HuH-7.5 (cell line): ENCODE results near the gene RNF183.
"Not testable (repeated sequence)": the region's sequence is repeated elsewhere in the genome, so short reads cannot be mapped to it uniquely, and the experiment has no call there.

Source experiments
- DNase-seq: peaks from one replicate; pipeline ENCODE4 v3.0.0; 2011; ENCODE audit warnings: low spot score

The RNF183 gene

DNA sequence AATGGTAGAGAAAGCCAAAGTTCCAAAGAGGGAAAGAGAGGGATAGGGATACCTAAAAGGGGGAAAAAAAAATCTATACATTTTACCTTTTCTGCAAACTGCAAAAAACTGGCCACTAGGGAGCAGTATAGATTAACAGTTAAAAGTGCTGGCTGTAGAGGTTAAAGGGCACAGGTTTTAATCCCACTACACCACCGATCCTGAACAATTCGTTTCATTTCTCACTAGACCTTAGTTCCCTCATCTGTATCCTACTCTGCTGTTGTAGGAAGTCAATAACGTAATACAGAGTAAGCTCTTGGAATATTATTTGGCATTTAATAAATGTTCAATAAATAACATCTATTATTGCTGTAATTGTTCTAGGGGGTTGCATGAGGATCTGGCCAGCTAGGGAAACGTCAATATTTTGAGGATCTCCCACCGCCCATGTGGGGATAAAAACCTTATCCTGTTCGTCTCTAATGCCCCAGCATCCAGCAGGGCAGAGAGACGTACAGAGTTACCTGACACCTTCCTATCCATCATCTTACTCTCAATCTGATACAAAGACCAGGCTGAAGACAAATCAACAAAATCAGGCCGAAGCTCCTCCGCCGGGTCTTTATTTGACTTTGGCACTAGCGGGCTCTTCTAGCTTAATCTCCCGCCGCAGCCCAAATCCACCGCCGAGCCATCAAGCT lies 28.6 kb downstream of the RNF183 start:
- peak; percentile 34 for DNase-seq

DNA sequence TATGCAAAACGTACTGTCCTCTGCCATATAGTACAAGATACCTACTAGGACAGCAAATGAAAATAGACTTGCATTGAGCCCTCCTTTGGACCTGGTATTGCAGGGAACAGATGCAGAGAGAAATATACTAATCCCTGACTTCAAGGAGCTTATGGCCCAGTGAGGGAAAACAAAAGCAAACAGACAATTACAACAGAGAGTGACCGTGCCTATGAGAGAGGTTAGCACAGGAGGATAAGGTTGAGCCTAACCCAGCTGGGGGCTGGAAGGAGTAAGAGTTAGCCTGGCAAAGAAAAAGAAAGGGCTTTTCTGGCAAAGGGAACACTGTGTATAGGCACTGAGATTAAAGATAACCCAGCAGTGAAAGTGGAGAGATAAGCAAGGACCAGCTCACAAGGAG lies 33.3 kb downstream of the RNF183 start:
- DNase-seq = no peak

GRCh38 chr9:113269355-113269754 lies 33.8 kb downstream of the RNF183 start:
- no peak for DNase-seq

DNA sequence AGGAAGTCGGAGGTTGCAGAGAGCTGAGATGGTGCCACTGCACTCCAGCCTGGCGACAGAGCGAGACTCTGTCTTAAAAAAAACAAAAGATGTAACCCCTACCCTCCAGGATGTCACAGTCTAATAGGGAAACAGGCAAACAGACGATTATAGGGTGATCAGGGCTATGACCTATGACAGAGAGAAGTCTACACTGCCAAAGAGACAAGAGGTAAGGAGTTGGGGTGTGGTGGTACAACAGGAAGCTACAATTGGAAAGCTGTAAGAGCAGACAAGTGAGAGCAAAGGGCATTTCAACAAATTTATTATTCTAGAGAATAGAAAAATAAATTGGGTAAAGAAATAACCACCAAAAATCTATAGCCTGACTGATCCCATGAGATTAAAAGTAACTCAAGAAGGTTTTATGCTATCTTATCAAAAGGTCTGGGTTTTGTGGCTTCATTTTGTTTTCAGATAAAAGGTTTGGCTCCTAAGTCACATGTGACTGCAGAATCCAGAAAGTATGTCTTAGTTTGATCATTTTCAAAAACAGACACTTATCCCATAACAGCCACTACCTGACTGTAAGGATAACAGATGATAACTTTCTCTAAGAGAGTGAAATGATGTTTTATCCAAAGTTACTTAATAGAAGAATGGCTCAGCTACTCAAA lies 35.1 kb downstream of the RNF183 start:
- no peak for DNase-seq

- DNase-seq = no peak
Measured at GRCh38 chr9:113266174-113266573, 37.0 kb downstream of the RNF183 start.

DNA sequence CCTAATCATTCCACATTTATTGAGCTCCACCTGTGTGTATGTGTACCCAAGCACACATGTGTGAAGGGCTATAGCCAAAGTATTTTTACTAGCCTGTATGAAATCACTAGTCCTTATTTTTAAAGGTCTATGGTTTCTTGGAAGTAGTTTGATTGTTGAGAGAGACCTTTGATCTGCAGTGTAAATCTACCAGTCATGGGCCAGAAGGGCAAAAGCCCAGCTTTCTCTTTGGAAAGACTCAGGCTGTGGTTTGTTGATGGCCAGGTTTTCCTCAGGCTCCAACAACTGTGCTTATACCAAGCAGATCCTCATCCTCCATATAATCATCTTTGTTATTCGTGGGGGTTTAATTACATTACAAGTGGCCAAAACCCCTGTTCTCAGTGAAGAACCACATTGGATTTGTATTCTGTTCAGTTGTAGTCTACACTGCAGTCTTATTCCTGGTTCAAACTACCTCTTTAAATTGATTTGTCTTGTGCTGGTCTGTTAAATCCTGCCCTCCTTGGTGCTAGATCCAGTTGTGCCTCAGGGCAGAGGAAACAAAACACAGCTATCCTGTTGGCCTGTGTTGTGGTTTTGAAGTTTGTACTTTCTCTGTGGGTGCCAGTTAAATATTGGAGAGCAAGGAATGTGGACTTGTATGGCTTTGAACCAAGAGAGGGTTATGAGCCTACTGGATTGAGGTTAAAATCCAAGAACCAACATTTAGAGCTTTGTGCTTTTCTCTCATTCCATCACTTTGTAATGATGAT lies 41.1 kb downstream of the RNF183 start:
- DNase-seq = no peak

DNA sequence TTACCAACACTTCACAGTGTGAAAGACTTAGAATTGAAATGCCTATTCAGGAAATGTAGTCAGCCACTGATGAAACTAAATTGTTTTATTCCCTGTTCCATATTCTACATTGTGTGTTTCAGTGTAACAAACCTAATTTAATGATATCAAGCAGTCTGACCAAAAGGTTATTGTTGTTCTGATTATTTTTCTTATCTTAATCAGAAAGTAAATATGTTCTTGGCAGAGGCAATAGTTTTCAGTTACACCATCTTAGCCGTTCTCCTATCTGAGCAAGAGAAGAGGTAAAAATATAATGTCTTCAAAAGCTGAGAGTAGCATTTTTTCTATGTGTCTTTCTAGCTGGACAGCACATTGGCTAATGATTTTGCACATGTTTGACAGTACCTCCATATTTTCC lies 44.9 kb downstream of the RNF183 start:
- no peak for DNase-seq

- DNase-seq = no peak
Measured at GRCh38 chr9:113257863-113258262, 45.3 kb downstream of the RNF183 start.

GRCh38 chr9:113255438-113255837 lies 47.7 kb downstream of the RNF183 start:
- no peak for DNase-seq

GRCh38 chr9:113254991-113255390 lies 48.2 kb downstream of the RNF183 start:
- DNase-seq = no peak

DNA sequence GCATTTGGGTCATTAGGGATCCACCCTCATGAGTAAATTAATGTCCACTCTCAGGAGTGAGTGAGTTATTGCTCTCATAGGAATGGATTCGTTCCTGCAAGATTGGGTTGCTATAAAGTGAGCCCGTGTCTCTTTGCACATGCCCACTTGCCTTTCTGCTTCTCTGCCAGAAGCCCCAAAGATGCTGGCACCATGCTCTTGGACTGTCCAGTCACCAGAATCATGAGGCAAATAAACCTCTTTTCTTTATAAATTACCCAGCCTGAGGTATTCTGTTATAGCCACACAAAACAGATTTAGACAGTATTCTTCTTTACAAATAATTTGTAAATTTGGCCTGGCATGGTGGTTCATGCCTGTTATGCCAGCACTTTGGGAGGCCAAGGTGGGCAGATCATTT lies 52.4 kb downstream of the RNF183 start:
- no peak for DNase-seq

DNA sequence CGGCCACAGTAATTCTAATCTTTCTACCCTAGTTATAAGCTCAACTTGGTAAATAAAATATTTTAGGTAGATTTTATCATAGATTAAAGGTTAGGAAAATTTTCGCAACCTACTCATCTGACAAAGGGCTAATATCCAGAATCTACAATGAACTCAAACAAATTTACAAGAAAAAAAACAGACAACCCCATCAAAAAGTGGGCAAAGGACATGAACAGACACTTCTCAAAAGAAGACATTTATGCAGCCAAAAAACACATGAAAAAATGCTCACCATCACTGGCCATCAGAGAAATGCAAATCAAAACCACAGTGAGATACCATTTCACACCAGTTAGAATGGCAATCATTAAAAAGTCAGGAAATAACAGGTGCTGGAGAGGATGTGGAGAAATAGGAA lies 53.5 kb downstream of the RNF183 start:
- DNase-seq = not testable (repeated sequence)

DNA sequence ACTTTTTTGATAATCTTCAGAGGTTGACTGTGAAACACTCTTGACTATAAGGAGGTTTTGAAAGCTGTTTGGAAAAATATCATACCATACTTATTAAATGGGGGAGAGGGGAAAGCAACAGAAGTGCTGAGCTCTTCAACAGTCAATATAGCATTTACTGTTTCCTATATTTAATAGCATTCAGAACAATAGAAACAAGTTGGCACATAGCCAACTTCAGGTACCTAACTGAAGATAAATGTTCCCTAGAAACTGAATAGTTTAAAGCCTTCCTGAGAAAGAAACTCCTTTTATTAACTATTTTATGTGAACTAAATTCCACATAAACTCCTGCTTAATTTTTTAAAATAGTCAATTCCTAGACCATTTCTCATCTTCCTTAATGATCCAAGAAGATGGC lies 55.5 kb downstream of the RNF183 start:
- DNase-seq = no peak
